Naive thymus-derived CD8-positive, alpha-beta T cell (primary cell): ENCODE results near the gene TSEN34. TPM values are rescaled to one million over a fixed set of nuclear protein-coding genes. Genes with fewer than 3 reads are reported as not detected.
"Not testable (repeated sequence)": the region's sequence is repeated elsewhere in the genome, so short reads cannot be mapped to it uniquely, and the experiment has no call there.

Experiments used
- ATAC-seq, 2 donors: fragments of 150-1000 bp; cut with Tn5 transposase in 1 of 2; sonication (Bioruptor Pico), chemical (Tn5 transposase) in 1 of 2; 1 replicate in 1 of 2; 2 replicates in 1 of 2; pipeline ENCODE4 v1.10.0; 2021; ENCODE audit warnings: mild to moderate bottlenecking in 2 of 2, moderate library complexity in 2 of 2
- POLR2A ChIA-PET: fragments of 350-600 bp; sonication (Branson Sonifier 250); formaldehyde crosslinking; loops from one replicate; lab custom pipeline; 2021; ENCODE audit warnings: antibody characterized with exemption; lab: Charles Lee
- DNase-seq, 10 donors: peaks; one replicate each; pipeline versions ENCODE4 v3.0.0 to v3.0.0-alpha.2; 2020 to 2022
- H3K27ac Mint-ChIP-seq, 10 donors: one replicate each; pipeline ENCODE4 v1.8.0; 2020 to 2022; ENCODE audit warnings: mild to moderate bottlenecking in 10 of 10, mixed read lengths in 10 of 10, moderate library complexity in 4 of 10, inconsistent platforms in 1 of 10
- H3K27me3 Mint-ChIP-seq, 5 donors: one replicate each; pipeline ENCODE4 v1.8.0; 2021 to 2022; ENCODE audit warnings: mixed read lengths in 5 of 5
- H3K36me3 Mint-ChIP-seq, 3 donors: one replicate each; pipeline ENCODE4 v1.8.0; 2020 to 2022; ENCODE audit warnings: mixed read lengths in 3 of 3, mild to moderate bottlenecking in 2 of 3, inconsistent platforms in 1 of 3
- H3K4me1 Mint-ChIP-seq, 4 donors: one replicate each; pipeline ENCODE4 v1.8.0; 2021 to 2022; ENCODE audit warnings: mixed read lengths in 4 of 4
- H3K4me3 Mint-ChIP-seq, 10 donors: one replicate each; pipeline ENCODE4 v1.8.0; 2020 to 2022; ENCODE audit warnings: mild to moderate bottlenecking in 10 of 10, mixed read lengths in 10 of 10, moderate library complexity in 6 of 10, inconsistent platforms in 1 of 10
- H3K9me3 Mint-ChIP-seq, 9 donors: one replicate each; pipeline ENCODE4 v1.8.0; 2020 to 2022; ENCODE audit warnings: mixed read lengths in 9 of 9, mild to moderate bottlenecking in 3 of 9, inconsistent platforms in 1 of 9, moderate library complexity in 1 of 9
- polyA plus RNA-seq, 3 donors: library from polyadenylated mRNA; unstranded; fragments of 300-500 nt; fragmentation: Illumina TruSeq; gene quantifications; one replicate each; pipeline ENCODE4 v1.2.3, GENCODE V29; 2021
- total RNA-seq, 8 experiments: library from RNA in 2 of 8; stranded (reverse) in 2 of 8; gene quantifications; one replicate each; pipeline ENCODE4 v1.2.3 and lab custom pipeline; 2021 to 2026

Gene TSEN34
- total and polyA plus RNA-seq, 5 experiments from 2014 or later = 23.4 to 38.7 (median 25.6) TPM

GRCh38 chr19:54178581-54179261 lies 12.4 kb upstream of the TSEN34 start:
- H3K27ac Mint-ChIP-seq = peak overlapping the region in 2 of 10 donors; percentile 49 to 67
- no peaks in the 10 kb centered on the region for H3K9me3 Mint-ChIP-seq
- peak; percentile 77 to 81 for ATAC-seq
- H3K27me3 Mint-ChIP-seq = no peaks in the 10 kb centered on the region
- H3K4me1 Mint-ChIP-seq = peaks cover 0 to under 1% (median 0%) of the 10 kb centered on the region in 4 donors
- POLR2A ChIA-PET = interaction anchor here (0.8 to 1.0 kb wide), 3 partner anchors 11 to 22 kb away, joined by 3 read pairs; partner anchors contain the start of gene MBOAT7
- peaks cover 0 to 20% (median 7%) of the 10 kb centered on the region in 3 donors for H3K36me3 Mint-ChIP-seq
- peak in 4 of 10 donors; percentile 40 to 46 (median 44) for DNase-seq
- H3K4me3 Mint-ChIP-seq = no peak overlapping the region

GRCh38 chr19:54179262-54179852 lies 11.8 kb upstream of the TSEN34 start:
- Mint-ChIP-seq H3K36me3 (peaks cover 0 to 19% (median 7%) of the 10 kb centered on the region in 3 donors), H3K9me3 (no peaks in the 10 kb centered on the region), H3K27me3 (no peaks in the 10 kb centered on the region), H3K4me3 (no peak overlapping the region), H3K27ac (no peak overlapping the region), H3K4me1 (peaks cover 0 to 2% (median 0%) of the 10 kb centered on the region in 4 donors)
- no peak for DNase-seq
- no peak for ATAC-seq
- POLR2A ChIA-PET = interaction anchor here (0.8 to 1.0 kb wide), 3 partner anchors 10 to 22 kb away, joined by 3 read pairs; partner anchors contain the start of gene MBOAT7

DNA sequence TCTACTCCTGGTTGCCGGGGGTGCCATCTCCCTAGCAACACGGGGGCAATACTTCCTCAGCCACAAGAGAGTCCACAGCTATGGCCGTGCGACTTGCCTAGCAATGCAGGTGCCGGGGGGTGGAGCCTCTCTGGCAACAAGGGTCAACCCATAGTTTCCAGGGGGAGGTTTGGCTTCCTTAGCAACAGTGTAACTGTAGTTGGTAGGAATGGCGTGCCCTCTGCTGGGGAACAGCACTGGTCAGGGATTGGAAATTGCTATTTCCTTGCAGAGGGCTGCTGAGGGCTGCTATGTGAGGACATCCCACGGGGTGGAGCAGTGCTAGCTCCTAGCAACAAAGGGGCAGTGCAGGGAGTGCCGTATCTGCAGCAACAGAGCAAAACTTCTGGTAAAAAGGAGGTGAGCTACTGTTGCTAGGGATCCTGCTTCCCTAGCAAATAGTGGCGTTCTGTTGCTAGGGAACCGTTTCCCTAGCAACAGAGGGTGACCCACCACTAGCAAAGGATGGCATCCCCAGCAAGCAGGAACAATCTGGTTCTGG lies 11.1 kb upstream of the TSEN34 start:
- no peak for ATAC-seq
- H3K4me1 Mint-ChIP-seq = peaks cover 0 to 2% (median 0%) of the 10 kb centered on the region in 4 donors
- DNase-seq = no peak
- H3K27me3 Mint-ChIP-seq = no peaks in the 10 kb centered on the region
- peaks cover 0 to 17% (median 7%) of the 10 kb centered on the region in 3 donors for H3K36me3 Mint-ChIP-seq
- H3K27ac Mint-ChIP-seq = no peak overlapping the region
- POLR2A ChIA-PET = interaction anchor here (0.8 kb wide), 1 partner anchor 21 kb away, joined by 3 read pairs; no protein-coding TSS in a partner anchor
- H3K9me3 Mint-ChIP-seq = no peaks in the 10 kb centered on the region
- no peak overlapping the region for H3K4me3 Mint-ChIP-seq

GRCh38 chr19:54180691-54181091 lies 10.4 kb upstream of the TSEN34 start:
- H3K9me3 Mint-ChIP-seq = no peaks in the 10 kb centered on the region
- no peak overlapping the region for H3K27ac Mint-ChIP-seq
- DNase-seq = no peak
- H3K27me3 Mint-ChIP-seq = no peaks in the 10 kb centered on the region
- peaks cover 0 to 5% (median 0%) of the 10 kb centered on the region in 4 donors for H3K4me1 Mint-ChIP-seq
- POLR2A ChIA-PET = no interaction called here
- H3K4me3 Mint-ChIP-seq = no peak overlapping the region
- peaks cover 0 to 16% (median 7%) of the 10 kb centered on the region in 3 donors for H3K36me3 Mint-ChIP-seq
- no peak for ATAC-seq

DNA sequence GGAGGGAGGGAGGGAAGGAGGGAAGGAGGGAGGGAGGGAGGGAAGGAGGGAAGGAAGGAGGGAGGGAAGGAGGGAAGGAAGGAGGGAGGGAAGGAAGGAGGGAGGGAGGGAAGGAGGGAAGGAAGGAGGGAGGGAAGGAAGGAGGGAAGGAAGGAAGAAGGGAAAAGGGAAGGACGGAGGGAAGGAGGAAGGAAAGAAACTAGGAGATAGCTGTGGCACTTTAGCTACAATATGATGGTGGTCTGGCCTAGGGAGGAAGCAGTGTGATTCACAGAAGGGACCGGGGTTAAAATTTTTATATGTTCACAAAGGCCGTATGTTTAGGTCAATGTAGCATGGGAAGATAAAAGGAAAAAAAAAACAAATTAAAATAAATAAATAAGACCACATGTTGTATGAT lies 9.2 kb upstream of the TSEN34 start:
- not testable (repeated sequence) for DNase-seq, H3K27ac Mint-ChIP-seq, H3K4me1 Mint-ChIP-seq, H3K27me3 Mint-ChIP-seq, H3K4me3 Mint-ChIP-seq, ATAC-seq, H3K9me3 Mint-ChIP-seq
- peaks cover 0 to 15% (median 7%) of the 10 kb centered on the region in 3 donors for H3K36me3 Mint-ChIP-seq
- POLR2A ChIA-PET = interaction anchor here (0.6 kb wide), 1 partner anchor 63 kb away, joined by 4 read pairs; no protein-coding TSS in a partner anchor

GRCh38 chr19:54183431-54183830 lies 7.7 kb upstream of the TSEN34 start:
- no peak overlapping the region for H3K4me3 Mint-ChIP-seq

DNA sequence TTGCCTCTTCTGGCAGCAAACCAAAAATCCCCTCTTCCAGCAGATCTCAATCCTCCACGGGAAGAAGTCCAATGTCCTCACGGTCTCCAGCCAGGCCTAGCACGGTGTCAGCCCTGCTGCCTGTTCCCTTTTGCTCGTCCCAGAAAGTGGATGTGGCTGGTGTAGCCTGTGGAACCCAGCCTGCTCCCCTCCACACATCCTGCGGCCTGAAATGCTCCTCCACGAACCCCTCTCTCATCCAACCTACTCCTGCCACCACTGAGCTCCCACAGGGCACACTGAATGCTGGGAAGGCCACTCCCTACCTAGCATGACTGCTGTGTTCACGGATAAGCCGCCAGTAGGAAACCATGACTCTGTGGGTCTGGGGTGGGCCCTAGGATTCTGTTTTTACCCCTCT lies 4.8 kb upstream of the TSEN34 start:
- peaks cover 0 to 9% (median 0%) of the 10 kb centered on the region in 3 donors for H3K36me3 Mint-ChIP-seq
- ATAC-seq (no peak), DNase-seq (no peak)
- peaks cover 12 to 32% (median 21%) of the 10 kb centered on the region in 4 donors for H3K4me1 Mint-ChIP-seq
- H3K27me3 Mint-ChIP-seq = no peaks in the 10 kb centered on the region
- POLR2A ChIA-PET = interaction anchor here (1.2 to 7.0 kb wide), 2 partner anchors 15 to 28 kb away, joined by 5 to 103 read pairs; partner anchors contain the start of genes LENG1 and RPS9
- H3K27ac Mint-ChIP-seq = peak overlapping the region in 3 of 10 donors; percentile 36 to 80 (median 79)
- peak overlapping the region in 1 of 10 donors; percentile 18 for H3K4me3 Mint-ChIP-seq
- no peaks in the 10 kb centered on the region for H3K9me3 Mint-ChIP-seq

More at GRCh38 chr19:54183431-54183830, 7.7 kb upstream of the TSEN34 start:
- Mint-ChIP-seq H3K4me1 (peaks cover 11 to 21% (median 15%) of the 10 kb centered on the region in 4 donors), H3K36me3 (peaks cover 0 to 9% (median 4%) of the 10 kb centered on the region in 3 donors), H3K9me3 (no peaks in the 10 kb centered on the region), H3K27ac (no peak overlapping the region), H3K27me3 (no peaks in the 10 kb centered on the region)
- POLR2A ChIA-PET = interaction anchor here (0.7 kb wide), 1 partner anchor 46 kb away, joined by 3 read pairs; the partner anchor contains the start of gene CNOT3
- no peak for ATAC-seq
- DNase-seq = no peak

GRCh38 chr19:54186934-54187381 lies 4.2 kb upstream of the TSEN34 start:
- H3K27me3 Mint-ChIP-seq = no peaks in the 10 kb centered on the region
- DNase-seq = no peak

GRCh38 chr19:54188215-54188871 lies 2.8 kb upstream of the TSEN34 start:
- DNase-seq = peak in 2 of 10 donors; percentile 46 to 47
- H3K9me3 Mint-ChIP-seq = no peaks in the 10 kb centered on the region
- POLR2A ChIA-PET = interaction anchor here (1.1 to 7.0 kb wide), 9 partner anchors 12 to 1071 kb away, joined by 3 to 158 read pairs (median 10); partner anchors contain the start of genes CNOT3, LENG1, LENG8 and PPP6R1
- peak overlapping the region; percentile 75 to 93 (median 82) for H3K27ac Mint-ChIP-seq
- peaks cover 24 to 52% (median 41%) of the 10 kb centered on the region in 4 donors for H3K4me1 Mint-ChIP-seq
- no peak for ATAC-seq
- H3K4me3 Mint-ChIP-seq = peak overlapping the region; percentile 78 to 100 (median 86)
- no peaks in the 10 kb centered on the region for H3K27me3 Mint-ChIP-seq
- peaks cover 0 to 17% (median 4%) of the 10 kb centered on the region in 3 donors for H3K36me3 Mint-ChIP-seq

More at GRCh38 chr19:54186934-54187381, 4.2 kb upstream of the TSEN34 start:
- H3K36me3 Mint-ChIP-seq = peaks cover 0 to 12% (median 0%) of the 10 kb centered on the region in 3 donors
- POLR2A ChIA-PET = interaction anchor here (0.6 to 7.0 kb wide), 2 partner anchors 22 to 29 kb away, joined by 4 to 103 read pairs; partner anchors contain the start of gene LENG1
- peak overlapping the region in 8 of 10 donors; percentile 7 to 95 (median 80) for H3K4me3 Mint-ChIP-seq
- H3K4me1 Mint-ChIP-seq = peaks cover 16 to 38% (median 27%) of the 10 kb centered on the region in 4 donors
- H3K9me3 Mint-ChIP-seq = no peaks in the 10 kb centered on the region
- no peak for ATAC-seq
- peak overlapping the region in 7 of 10 donors; percentile 20 to 88 (median 75) for H3K27ac Mint-ChIP-seq

GRCh38 chr19:54189145-54189734 lies 1.9 kb upstream of the TSEN34 start, which contains the start of gene MBOAT7:
MBOAT7 (minus strand) TSS chr19:54189580; CDS start chr19:54188508, 1,072 bp downstream.
- Mint-ChIP-seq H3K9me3 (no peaks in the 10 kb centered on the region), H3K4me1 (peaks cover 22 to 53% (median 42%) of the 10 kb centered on the region in 4 donors)
- ATAC-seq = peak; percentile 0 to 5

More at GRCh38 chr19:54189145-54189734, 1.9 kb upstream of the TSEN34 start, which contains the start of gene MBOAT7:
- Mint-ChIP-seq H3K4me3 (peak within 1 kb of the TSS; percentile 86 to 100 (median 95)), H3K36me3 (peaks cover 0 to 25% (median 4%) of the 10 kb centered on the region in 3 donors), H3K27ac (peak within 1 kb of the TSS; percentile 98 to 100 (median 99)), H3K27me3 (no peaks in the 10 kb centered on the region)
- DNase-seq = peak in 1 of 10 donors; percentile 71
- POLR2A ChIA-PET = interaction anchor here (0.9 to 7.0 kb wide), 17 partner anchors 10 to 1070 kb away, joined by 3 to 158 read pairs (median 8); partner anchors contain the start of genes CNOT3, LENG1, LENG8 and LENG9
